ENCODE results near the gene ADCY1.

GRCh38 chr7:45623740-45624391 is 49.7 kb downstream of the ADCY1 start:
- TF ChIP-seq ZNF274 (IDR thresholded peaks at IDR 0.05; ENCODE audit: low read depth, low read length) (no peak), YY1 (IDR thresholded peaks at IDR 0.05; ENCODE audit: insufficient read depth, insufficient read length) (no peak)

All from NT2/D1 (cell line).